Measurements from ENCODE around the gene ONECUT1. TPM values are rescaled to one million over a fixed set of nuclear protein-coding genes. Genes with fewer than 3 reads are reported as not detected.
A peak's percentile ranks its signal among the peaks of the same experiment; 100 is the strongest.

Gene ONECUT1
- total RNA-seq, 4 donors from 2014 or later: 0.29 TPM; not detected in 3

- WGBS: 88% methylated on average over 1 of the region's 1 CpG
- Histone ChIP-seq H3K9me3 (no peaks in the 10 kb centered on the region), H3K36me3 (no peaks in the 10 kb centered on the region), H3K4me1 (peaks cover 28% of the 10 kb centered on the region), H3K27ac (peak overlapping the region; percentile 41), H3K4me3 (no peak overlapping the region), H3K27me3 (no peaks in the 10 kb centered on the region)
- TF ChIP-seq POLR2AphosphoS5 (IDR thresholded peaks at IDR 0.05): no peak
- TF ChIP-seq, protein P1, sequence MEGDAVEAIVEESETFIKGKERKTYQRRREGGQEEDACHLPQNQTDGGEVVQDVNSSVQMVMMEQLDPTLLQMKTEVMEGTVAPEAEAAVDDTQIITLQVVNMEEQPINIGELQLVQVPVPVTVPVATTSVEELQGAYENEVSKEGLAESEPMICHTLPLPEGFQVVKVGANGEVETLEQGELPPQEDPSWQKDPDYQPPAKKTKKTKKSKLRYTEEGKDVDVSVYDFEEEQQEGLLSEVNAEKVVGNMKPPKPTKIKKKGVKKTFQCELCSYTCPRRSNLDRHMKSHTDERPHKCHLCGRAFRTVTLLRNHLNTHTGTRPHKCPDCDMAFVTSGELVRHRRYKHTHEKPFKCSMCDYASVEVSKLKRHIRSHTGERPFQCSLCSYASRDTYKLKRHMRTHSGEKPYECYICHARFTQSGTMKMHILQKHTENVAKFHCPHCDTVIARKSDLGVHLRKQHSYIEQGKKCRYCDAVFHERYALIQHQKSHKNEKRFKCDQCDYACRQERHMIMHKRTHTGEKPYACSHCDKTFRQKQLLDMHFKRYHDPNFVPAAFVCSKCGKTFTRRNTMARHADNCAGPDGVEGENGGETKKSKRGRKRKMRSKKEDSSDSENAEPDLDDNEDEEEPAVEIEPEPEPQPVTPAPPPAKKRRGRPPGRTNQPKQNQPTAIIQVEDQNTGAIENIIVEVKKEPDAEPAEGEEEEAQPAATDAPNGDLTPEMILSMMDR (IDR thresholded peaks at IDR 0.05): no peak
- no peak for TF ChIP-seq POLR2A (IDR thresholded peaks at IDR 0.05)
- no peak for TF ChIP-seq EP300 (IDR thresholded peaks at IDR 0.05)
- DNase-seq (ENCODE audit: low spot score in 2 of 2): no peak
Measured at GRCh38 chr15:52733696-52734255, 56.4 kb downstream of the ONECUT1 start.

GRCh38 chr15:52733088-52733487 is 57.0 kb downstream of the ONECUT1 start:
- Histone ChIP-seq H3K36me3 (no peaks in the 10 kb centered on the region), H3K4me1 (peaks cover 30% of the 10 kb centered on the region), H3K4me3 (no peak overlapping the region), H3K27ac (no peak overlapping the region), H3K27me3 (no peaks in the 10 kb centered on the region), H3K9me3 (no peaks in the 10 kb centered on the region)
- DNase-seq (ENCODE audit: low spot score in 2 of 2): no peak
- TF ChIP-seq, protein P1 (IDR thresholded peaks at IDR 0.05): no peak
- TF ChIP-seq POLR2A (IDR thresholded peaks at IDR 0.05): no peak
- no peak for TF ChIP-seq POLR2AphosphoS5 (IDR thresholded peaks at IDR 0.05)
- no peak for TF ChIP-seq EP300 (IDR thresholded peaks at IDR 0.05)

DNA sequence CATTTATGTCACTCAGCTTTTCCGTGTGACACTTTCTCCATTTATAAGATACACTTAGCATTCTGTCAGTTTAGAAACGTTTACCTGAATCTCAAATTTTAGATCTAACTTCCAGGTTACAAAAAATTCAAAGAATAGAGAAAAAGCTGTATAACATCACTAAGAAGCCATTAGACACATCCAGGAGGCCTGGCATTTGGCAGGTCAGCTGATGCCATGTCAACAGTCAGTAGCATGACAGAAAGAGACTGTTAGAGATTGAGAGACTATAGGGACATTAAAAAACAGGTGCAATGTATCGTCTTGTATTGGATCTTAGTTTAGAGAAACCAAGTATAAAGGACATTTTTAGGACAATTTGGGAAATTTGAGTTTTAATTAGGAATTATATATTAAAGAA is 57.6 kb downstream of the ONECUT1 start:
- no peak overlapping the region for H3K4me3 ChIP-seq
- H3K27ac ChIP-seq: no peak overlapping the region
- no peak for DNase-seq (ENCODE audit: low spot score in 2 of 2)
- 87% methylated on average over 3 of the region's 3 CpGs for WGBS
- no peaks in the 10 kb centered on the region for H3K9me3 ChIP-seq
- no peaks in the 10 kb centered on the region for H3K36me3 ChIP-seq
- TF ChIP-seq POLR2AphosphoS5 (IDR thresholded peaks at IDR 0.05) (no peak), POLR2A (IDR thresholded peaks at IDR 0.05) (no peak), EP300 (IDR thresholded peaks at IDR 0.05) (no peak)
- TF ChIP-seq, protein P1 (IDR thresholded peaks at IDR 0.05): no peak
- H3K4me1 ChIP-seq: peaks cover 30% of the 10 kb centered on the region
- H3K27me3 ChIP-seq: no peaks in the 10 kb centered on the region

DNA sequence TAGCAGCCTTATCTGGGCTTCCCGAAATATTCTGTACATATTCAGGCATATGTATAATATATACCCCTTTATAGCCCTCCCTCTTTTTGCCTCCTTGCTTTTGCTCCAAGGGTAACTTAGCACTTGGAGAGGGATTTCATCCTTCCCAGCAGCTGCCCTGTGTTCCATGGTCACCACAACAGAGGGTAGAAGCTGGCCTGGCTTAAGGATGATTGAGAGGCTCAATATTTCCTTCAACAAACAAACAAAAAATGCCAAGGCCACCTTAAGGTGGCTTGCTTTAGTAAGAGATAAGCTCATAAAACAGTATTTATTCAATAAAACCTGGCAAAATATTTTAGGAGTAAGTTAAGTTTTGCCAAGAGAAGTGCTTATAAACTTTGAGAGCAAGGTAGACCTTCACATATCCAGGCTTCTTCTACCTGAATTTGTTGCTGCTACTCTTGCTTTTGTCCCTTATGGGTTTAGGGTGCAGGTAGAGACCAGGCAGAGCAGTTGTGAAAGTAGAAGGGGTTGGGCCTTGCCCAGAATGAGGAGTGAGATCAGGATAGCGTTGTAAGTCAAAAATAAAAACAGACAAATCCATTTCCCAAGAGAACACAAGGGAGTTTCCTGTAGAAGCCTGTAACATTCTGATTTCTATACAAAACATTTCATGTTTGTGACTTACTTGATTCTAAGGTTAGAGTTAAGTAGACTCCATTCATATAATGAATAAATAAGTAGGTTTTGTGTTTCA is 58.2 kb downstream of the ONECUT1 start:
- no peak for TF ChIP-seq EP300 (IDR thresholded peaks at IDR 0.05)
- TF ChIP-seq, protein P1 (IDR thresholded peaks at IDR 0.05): no peak
- TF ChIP-seq POLR2A (IDR thresholded peaks at IDR 0.05): no peak
- TF ChIP-seq POLR2AphosphoS5 (IDR thresholded peaks at IDR 0.05): no peak
- H3K27ac ChIP-seq: no peak overlapping the region
- DNase-seq (ENCODE audit: low spot score in 2 of 2): no peak
- WGBS: 70% methylated on average over 2 of the region's 2 CpGs
- H3K9me3 ChIP-seq: no peaks in the 10 kb centered on the region
- H3K4me1 ChIP-seq: peaks cover 30% of the 10 kb centered on the region
- H3K36me3 ChIP-seq: no peaks in the 10 kb centered on the region
- H3K4me3 ChIP-seq: no peak overlapping the region
- H3K27me3 ChIP-seq: no peaks in the 10 kb centered on the region

- 78% methylated on average over 3 of the region's 3 CpGs for WGBS
- no peak overlapping the region for H3K4me3 ChIP-seq
- no peak for DNase-seq (ENCODE audit: low spot score in 2 of 2)
- no peak overlapping the region for H3K27ac ChIP-seq
- H3K4me1 ChIP-seq: peaks cover 30% of the 10 kb centered on the region
- H3K27me3 ChIP-seq: no peaks in the 10 kb centered on the region
- no peaks in the 10 kb centered on the region for H3K9me3 ChIP-seq
- no peak for TF ChIP-seq POLR2A (IDR thresholded peaks at IDR 0.05)
- TF ChIP-seq POLR2AphosphoS5 (IDR thresholded peaks at IDR 0.05): no peak
- TF ChIP-seq, protein P1 (IDR thresholded peaks at IDR 0.05): no peak
- no peak for TF ChIP-seq EP300 (IDR thresholded peaks at IDR 0.05)
- H3K36me3 ChIP-seq: no peaks in the 10 kb centered on the region
Measured at GRCh38 chr15:52731004-52731403, 59.1 kb downstream of the ONECUT1 start.

All from suprapubic skin (tissue), 4 donors.